ENCODE data around the gene NUDT2.

The NUDT2 gene

DNA sequence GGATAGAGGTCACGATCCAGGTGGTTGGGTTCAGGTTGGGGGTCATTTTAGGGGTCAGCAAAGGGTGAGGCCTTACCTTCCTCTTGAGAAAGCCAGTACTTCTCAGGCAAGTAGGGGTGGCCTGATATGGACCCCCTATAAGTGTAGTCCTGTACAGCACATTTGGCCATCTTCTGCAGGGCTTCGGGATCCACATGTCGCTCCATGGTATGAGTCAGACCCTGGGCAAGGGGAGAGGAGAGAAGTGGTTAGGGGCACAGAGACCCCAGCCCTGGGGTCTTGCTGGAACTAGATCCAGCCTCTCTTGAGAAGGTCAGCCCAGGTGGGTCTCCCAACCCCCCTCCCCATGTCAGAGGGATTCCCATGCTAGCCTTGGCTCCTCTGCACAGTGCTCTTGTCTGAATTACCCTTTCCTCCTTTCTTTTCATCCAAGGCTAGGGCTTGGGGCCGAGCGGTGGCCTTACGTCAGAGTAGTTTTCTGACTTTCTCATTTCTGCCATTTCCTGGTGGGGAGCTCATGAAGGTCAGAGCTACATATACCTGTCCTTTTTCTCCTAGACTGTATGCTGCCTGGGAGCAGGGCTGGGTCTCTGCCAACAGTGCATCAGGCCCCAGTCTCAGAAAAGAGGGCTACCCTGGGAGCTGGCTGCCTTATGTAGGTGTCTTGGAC lies 56.3 kb downstream of the NUDT2 start:
- DNase-seq (ENCODE audit: low spot score) = no peak

DNA sequence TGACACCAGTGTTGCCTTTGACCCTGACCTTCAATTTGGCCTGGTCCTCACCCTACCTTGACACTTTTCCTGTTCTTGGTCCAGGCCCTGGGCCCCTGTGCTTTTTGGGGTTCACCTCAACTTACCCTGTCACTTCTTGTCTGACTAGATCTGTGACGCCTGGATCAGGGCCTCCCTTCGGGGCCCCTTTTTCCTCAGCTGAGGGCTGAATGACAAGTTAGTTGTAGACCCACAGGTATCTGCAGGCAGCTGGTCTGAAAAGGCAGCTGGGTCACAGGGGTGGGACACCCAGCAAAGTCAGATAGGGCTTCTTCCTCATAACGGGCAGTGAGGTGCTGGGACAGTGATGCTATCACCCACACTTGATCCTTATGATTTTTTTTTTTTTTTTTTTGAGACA lies 57.3 kb downstream of the NUDT2 start:
- no peak for DNase-seq (ENCODE audit: low spot score)

DNA sequence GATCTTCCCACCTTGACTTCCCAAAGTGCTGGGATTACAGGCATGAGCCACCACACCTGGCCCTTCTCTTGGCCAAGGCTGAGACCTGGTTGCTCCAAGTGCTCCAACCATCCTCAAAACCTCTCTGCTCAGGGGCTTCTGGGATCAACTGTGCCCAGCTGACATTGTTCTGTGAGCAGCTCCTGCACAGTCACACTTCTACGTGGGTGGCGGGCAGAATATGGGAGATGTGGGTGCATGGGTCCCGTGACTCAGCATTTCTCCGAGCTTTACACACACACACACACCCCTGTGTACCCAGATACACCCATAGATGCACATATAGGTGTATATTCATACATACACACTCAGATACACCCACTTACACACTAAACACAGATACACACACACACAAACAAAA lies 57.9 kb downstream of the NUDT2 start:
- DNase-seq (ENCODE audit: low spot score) = no peak

DNA sequence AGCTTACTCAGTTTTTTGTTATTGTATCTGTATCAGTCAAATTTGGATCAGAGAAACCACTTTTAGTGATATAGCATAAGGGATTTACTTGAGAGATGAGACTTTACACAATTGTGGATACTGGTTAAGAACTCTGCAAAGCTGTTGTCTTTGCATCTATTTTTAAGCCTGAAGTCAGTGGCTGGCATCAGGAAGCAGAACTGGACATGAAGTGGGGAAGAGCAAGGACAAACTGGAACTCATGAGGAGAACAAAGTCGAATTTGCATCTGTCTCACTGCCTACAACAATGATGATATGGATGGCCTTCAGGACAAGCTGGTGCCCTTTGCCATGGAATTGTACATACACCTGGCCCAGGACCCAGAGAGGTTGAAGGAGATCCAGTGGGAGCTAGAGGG lies 63.1 kb downstream of the NUDT2 start:
- DNase-seq (ENCODE audit: low spot score) = no peak

All from GM03348 (cell line).